GM21528 (cell line): ENCODE results near the gene PEA15.

ENCODE experiments used
- ATAC-seq: cut with Tn5 transposase; IDR thresholded peaks from one replicate; pipeline ENCODE4 v1.9.1; 2021; ENCODE audit warnings: mild to moderate bottlenecking, moderate library complexity; ENCODE audit not compliant: unreplicated experiment, low FRiP score

PEA15 gene

DNA sequence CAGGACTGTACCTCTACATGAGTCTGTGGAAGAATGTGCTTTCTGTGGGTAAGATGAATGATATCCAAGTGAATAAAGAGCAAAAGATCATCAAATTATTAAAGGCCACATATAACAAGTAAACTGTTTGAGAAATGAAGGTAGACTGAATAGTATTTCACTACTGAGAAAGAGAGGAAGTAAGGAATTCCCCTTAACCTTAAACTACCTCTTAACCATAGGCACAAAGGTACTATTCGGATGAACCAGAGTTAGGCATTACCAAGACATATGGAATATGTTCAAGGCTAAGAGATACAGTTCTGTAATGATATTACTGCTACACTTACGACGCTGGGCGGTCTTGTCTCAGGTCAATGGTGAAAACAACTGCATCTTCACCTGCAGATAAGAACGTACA, 31.6 kb downstream of the PEA15 start:
- ATAC-seq: no peak

DNA sequence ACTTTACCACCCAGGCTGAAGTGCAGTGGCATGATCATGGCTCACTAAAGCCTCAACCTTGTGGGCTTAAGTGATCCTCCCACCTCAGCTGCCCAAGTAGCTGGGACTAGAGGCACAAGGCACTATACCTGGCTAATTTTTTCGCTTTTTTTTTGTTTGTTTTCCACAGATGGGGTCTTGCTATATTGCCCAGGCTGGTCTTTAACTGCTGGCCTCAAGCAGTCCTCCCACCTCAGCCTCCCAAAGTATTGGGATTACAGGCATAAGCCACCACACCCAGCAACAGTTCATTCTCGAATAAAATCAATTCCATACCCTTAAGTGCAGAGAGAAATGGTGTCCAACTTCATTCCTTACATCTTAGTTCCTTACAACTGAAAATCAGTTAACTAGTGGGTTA, 32.4 kb downstream of the PEA15 start:
- no peak for ATAC-seq

DNA sequence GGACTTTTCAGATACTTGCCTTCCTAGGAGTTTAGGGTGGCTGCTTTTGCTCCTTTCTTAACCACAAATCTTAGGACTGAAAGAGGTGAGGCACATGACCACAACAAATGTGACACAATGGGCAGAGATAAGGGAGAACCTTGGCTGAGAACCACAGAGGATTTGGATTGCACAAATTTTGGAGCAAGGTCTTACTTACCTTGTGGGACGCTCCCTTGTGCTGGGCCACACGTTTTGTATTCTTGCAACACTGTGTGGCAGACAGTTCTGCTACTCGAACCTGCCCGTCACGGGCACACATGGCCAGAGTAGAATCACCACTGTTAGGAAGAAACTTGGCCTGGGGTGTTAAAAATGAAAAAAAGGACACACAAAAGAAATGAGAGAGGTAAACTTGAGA, 33.2 kb downstream of the PEA15 start:
- no peak for ATAC-seq

DNA sequence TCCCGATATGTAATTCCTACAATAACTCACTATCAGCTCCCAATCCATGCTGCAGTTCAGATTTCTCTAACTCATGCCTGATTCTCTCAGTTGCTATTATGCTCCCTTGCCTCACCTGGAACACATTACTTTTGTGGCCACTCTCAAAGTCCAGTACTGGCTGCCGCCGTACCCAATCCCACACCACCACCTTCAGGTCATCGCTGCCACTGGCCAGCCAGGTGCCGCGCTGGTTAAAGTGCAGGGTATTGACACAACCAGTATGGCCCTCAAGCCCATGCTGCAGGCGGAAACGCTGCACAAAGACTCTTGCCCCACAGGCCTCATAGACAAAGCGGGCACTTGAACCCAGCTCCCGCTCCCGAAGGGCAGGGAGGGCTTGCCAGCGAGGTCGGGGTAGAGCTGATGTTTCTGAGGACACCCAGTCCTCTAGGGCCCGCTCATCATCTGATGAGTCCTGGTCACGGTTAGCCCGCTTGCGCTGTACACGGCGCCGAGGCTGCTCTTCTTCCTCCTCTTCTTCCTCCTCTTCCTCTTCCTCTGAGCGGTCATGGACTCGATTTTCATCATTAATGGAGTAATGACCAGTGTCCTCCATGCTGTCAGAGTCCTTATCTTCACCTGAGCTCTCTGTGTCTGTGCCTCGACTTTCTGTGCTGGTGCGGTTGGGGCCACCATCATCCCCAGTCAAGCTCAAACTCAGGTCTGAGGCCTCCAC, 34.6 kb downstream of the PEA15 start:
- no peak for ATAC-seq

DNA sequence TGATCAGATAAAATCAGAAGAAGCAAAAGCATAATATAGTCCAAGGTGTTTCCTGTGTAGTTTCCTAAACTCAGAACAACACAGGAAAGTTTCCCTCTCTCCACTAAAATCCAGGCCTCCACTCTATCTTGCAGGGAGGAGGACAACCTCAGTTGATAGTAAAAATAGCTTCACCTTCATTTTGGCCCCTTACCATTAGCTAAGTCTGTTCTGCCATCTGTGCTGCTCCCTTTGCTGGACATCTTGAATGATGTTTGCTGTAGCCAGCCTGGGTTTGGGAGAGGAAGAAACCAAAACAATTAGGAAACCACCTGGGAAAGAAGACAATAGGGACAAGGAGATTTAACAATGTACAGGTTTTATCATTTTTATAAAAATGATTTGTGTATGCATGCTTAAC, 38.6 kb downstream of the PEA15 start:
- ATAC-seq: no peak

DNA sequence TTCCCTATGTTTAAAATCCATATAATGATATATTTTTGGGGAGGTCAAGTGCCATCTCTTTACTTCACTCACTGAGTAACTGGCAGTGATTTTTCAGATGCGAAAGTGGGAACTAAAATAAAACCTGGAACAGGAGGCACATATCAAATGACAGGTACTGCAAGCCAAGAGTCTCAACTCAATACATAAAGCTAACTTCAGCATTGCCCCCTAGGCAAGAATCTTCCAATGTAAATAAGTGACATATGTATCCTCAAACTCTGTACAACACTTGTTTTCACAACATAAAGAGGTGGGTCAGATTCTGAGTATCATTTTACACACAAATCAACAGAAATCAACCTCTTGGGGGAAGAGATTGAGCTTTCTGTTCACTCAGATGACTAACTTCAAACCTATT, 39.0 kb downstream of the PEA15 start:
- ATAC-seq: no peak

DNA sequence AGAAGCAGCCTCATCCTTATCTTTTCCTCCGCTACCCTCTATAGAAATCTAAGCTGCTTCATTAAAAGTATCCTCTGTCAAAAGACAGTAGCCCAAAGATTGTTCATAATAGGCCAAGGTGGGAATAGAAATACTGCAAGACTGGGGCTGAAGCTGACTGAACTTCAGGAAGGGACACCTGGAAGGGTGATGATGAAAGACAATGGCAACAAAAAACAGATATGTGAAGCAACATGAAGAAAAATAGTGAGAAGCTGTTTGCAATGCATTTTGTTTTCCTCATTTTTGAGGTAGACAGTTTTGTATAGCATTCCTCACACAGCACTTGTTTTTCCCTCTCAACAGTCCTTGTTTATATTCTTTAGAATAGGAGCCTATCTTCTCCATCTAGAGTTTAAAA, 40.2 kb downstream of the PEA15 start:
- no peak for ATAC-seq

DNA sequence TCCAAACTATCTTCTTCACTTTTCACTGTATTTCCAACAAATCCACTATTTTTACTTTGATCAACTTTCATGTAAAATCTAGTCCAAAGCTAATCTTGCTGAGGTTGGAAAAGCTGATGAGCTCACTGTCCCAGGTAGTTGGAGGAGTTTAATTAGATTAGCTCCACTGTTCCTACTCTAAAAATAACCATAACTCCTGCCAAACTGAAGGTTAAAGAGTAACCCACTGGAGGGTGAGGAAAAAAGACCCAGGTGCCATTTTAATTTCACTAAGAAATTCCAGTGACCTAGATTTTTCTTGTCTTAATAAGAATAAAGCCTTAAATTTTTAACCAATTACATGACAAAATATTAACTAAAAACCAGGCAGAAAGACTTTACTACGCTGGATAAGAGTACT, 41.9 kb downstream of the PEA15 start:
- no peak for ATAC-seq

DNA sequence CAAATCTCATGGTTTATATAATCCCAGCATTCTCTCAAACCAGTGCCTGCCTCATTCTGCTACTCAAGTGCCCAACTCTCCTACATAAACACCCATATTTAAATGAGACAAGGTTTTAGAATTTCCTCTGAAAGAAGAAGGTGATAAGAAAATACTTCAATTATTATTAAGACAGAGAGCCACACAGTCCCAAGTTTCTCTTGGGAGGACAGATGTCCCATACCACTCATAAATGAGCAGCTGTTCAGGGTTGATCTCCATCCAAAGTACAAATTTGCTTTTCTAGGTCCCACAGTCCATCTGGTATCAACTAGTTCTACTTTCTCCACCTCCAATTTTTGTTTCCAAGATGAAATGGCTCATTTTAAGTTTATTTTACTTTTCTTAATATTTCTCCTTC, 45.8 kb downstream of the PEA15 start:
- no peak for ATAC-seq

DNA sequence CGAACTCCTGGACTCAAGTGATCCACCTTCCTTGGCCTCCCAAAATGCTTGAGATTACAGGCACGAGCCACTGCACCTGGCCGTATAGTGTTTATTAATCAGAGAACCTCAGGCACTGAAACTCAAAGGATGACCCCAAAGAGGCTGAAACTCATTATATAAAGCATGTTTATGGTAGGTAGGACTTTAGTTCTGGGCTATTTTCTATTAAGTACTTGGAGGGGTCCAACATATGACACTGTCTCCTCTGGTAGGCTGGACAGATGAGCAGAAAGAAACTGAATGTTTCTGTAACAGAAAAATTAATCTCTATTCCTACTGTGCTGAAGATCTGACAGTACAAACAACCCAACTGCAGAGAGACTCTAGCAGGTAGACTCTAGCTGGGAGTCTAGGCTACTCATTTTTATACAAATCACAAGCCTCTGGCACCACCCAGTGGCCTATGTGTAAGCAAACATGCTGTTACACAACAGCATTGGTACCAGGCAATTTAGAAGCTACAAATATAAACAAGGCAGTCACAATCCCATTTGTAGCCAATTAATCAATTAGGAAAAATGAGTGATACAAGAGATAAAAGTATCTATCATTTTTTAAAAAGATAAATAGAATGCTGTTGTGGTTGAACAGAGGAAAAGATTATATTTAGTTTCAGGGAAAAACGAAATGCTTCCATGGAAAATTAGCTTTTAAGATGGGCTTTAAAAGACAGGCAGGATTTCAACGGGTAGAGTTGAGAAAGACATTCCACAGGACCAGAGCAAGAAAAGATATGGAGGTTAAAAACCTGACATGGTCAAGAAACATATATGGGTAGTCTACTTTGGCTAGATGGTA, 46.7 kb downstream of the PEA15 start:
- ATAC-seq: peak; percentile 63

DNA sequence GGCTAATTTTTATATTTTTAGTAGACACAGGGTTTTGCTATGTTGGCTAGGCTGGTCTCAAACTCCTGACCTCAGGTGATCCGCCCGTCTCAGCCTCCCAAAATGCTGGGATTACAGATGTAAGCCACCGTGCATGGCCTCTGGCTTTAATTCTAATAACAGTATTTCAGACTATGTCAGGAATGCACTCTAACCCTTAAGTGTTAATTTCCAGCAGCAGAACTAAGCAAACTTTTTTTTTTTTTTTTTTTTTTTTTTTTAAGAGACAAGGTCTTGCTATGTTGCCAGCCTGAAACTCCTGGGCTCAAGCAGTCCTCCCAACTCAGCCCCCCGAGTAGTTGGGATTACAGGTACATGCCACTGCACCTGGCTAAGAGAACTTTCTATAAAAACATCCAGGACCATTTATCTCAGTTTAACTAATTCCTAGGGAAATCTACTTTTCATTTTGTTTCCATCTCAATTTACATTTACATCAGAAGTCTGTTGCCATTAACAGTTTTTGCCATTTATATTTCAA, 50.7 kb downstream of the PEA15 start:
- ATAC-seq: no peak

DNA sequence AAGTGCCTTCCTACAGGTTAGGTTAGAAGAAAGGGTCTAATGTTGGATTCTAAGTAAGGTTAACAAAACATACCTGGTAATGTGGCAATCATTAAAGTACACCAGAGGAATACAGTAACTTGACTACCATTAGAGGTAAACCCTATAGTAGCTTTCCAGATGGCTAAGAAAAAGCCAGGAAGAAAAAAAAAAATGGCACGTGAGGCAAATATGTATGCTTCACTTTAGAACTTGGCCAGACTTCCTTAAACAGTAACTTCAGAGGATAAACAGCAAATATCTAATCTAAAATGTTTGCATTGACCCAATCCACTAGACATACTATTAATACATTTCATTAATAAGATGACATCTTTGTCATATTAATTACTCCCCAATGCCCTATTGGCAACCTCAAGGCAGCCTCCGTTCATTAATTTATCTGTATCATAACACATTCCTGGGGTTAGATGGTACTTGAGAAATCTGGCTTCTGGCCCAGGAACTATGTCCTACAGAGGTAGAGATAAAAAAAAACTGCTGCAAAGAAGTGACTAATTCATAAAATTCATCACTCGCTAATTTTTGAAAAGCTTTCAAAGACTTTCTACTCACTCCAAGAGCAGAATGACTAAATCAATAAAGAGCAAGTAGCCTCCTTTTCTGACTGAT, 51.3 kb downstream of the PEA15 start:
- no peak for ATAC-seq

DNA sequence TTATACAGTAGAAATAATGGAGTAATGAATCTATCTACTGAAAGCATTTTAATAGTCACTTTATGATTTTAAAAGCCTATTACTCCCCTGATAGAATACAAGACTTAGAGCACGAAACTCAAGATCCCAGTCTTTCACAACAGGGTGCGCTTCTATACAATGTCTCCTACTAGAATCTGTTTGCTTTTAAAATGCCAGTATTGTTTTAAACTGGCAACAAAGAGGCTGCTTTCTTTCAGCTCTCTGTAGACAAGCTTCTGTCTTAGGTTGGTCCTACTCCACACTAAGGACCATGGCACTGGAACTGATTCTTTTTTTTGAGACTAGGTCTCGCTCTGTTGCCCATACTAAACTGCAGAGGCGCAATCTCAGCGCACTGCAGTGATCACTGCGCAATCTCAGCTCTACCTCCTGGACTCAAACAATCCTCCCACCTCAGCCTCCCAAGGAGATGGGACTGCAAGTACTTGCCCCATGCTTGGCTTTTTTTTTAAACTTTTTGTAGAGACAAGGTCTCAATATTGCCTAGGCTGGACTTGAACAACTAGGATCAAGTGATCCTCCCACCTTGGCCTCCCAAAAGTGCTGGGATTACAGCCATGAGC, 52.3 kb downstream of the PEA15 start:
- ATAC-seq: no peak

DNA sequence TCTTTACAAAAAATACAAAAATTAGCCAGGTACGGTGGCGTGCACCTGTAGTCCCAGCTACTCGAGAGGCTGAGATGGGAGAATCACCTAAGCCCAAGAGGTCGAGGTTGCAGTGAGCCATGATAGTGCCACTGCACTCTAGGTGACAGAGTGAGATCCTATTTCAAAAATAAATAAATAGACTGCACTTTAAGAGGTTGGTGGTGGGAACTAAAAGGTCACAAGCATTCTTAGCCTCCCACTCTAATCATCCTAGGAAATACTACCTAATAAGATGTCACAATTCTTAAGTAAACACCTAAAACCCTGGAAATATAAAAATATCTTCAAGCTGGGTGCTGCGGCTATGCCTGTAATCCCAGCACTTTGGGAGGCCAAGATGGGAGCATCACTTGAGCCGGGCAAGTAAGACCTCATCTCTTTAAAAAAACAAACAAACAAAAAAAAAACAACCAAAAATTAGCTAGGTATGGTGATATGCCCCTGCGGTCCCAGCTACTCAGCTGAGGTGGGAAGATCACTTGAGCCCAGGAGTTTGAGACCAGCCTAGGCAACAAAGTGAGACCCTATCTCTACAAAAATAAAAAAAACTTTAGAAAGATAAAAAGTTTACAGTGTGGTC, 53.1 kb downstream of the PEA15 start:
- no peak for ATAC-seq

DNA sequence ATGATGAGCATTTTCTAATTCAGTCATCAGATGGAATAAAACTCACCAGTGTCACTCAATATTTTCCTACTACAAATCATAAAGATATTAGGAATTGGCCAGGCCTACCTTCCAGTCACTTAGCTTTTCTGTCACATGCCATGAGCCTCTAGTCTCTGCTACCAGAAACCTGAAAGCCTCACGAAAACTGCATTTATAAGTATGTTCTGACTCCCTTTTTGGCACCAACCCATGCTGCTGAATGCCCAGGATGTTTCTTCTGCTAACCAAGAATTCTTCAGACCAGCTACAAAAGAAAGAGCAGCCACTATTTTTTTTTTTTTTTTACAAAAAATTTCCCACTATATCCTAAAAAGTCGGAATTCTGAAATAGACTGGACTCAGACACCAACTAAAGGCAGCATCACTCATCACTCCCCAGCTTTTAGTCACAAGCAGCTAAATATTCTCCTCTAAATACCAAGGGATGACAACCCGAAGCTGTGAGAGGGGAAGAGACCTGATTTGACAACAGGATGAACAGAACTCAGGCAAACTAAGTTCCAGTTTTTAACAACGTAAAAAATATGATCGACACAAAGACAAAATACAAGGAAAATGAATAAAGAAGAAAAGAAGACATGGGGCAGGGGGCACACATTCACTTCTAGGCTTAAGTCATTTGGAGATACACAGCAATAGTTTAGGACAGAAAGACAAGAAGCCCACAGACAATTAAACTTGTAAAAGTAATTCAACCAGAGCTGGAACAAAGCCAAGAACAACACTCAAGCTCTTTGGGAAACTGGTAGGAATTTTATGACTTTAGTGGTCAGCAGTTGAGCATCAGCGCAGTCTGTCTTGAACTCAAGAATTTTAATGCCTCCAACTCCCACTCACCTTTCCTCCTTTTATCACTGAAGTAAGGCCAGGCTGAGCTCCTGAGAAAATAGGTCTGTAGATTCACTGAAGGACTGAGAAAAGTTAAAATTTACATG, 55.5 kb downstream of the PEA15 start:
- no peak for ATAC-seq

DNA sequence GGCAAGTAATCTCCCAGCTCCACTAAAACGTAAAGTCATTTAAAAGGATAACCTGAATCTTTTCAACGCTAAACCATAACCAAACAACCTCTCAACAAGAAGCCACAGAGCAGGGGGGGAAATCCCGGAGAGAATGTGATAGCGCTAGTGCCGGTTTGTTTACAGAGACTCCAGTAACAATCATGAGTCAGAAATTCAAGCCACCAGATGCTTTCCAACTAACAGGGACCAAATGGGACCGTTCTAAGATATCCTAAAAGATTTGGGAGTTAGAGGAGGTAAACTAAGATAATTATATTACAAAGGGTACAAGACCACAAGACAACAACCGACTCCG, 56.3 kb downstream of the PEA15 start:
- peak; percentile 31 for ATAC-seq

DNA sequence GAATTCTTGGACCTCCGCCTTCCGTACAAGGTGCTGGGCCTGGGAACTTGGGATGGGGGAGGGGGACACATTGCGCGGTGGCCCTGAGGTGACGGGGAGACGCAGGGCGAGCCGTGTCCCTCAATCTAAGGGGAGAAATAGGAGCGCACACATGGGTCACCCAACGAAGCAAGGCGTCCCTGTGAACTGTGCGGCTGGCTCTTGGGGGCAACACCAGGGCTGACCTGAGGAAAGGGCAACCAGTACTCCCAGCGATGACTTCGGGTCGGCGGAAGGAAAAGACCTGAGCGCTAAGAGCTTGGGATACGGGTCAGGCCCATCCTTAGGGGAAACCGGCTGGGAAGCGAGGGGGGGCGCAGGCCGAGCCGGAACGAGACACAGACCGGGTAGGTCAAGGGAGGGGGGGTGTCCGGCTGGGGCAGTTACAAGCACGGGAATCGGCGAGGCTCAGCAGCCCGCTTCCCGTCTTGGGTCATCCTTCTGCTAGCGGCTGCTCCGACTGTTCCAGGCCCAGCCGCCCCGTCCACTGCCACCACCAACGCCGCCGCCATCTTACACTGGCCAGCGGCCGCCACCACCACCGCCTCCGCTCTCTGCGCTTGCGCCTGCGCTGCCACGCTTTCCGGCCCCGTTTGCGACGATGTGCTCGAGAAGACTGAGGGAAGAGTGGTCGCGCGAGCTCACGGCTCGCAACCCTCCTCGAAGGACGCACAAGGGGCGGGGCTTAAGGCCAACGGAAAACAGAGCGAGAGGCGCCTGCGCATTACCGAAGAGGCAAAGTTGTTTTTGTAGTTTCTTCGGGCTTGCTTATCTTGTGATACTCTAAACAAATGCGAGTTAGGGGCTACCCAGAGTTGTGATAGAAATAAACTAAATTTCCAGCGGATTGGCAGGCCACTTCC, 57.0 kb downstream of the PEA15 start, which contains the start of gene DCAF8:
DCAF8 (minus strand) TSS at position 657 of the 902 bp plus-strand sequence. CDS start 18,541 bp downstream, outside the sequence.
- peak; percentile 79 for ATAC-seq

DNA sequence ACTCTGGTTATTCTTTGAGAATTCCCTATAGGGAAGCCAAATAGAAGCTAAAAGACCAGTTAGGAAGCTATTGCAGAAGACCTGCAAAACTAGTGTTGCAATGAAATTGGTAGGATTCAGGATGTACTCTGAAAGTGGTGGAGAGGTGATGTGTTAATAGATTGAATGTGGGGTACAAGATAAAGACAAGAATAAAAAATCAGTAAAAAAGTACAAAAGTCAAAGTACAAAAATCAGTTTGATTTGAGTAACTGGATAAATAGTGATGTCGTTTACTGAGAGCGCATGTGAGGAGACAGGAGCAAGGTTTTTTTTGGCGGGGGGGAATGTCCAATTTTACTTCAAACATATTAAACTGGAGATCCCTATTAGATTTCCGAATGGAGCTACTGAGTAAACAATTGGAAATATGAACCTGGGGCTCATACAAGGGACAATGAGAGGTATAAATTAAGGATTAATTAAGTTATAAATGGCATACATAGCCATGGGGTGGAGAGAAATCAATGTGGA, 59.7 kb downstream of the PEA15 start:
- ATAC-seq: no peak
